ENCODE results near the gene MBOAT7.

MBOAT7 gene

GRCh38 chr19:54136864-54137698, 52.3 kb downstream of the MBOAT7 start:
- DNase-seq (ENCODE audit: low read depth, low spot score), result peak; percentile 100
- no peak for TF ChIP-seq CTCF (IDR thresholded peaks at IDR 0.05; ENCODE audit: insufficient read depth, low read length, missing control alignments)
- POLR2A ChIA-PET, result interaction anchor here (0.8 to 2.2 kb wide), 12 partner anchors 11 to 336 kb away, joined by 3 to 21 read pairs (median 5); partner anchors contain the start of genes CDC42EP5, LENG1, MBOAT7 and MYADM
- CTCF ChIA-PET, result interaction anchor here (0.7 to 1.6 kb wide), 6 partner anchors 13 to 97 kb away, joined by 3 to 4 read pairs (median 3); partner anchors contain the start of gene LENG1
- H3K4me3 ChIP-seq (ENCODE audit: low read depth, low read length), result peak overlapping the region; percentile 78

GRCh38 chr19:54136086-54136863, 53.1 kb downstream of the MBOAT7 start:
- TF ChIP-seq CTCF (IDR thresholded peaks at IDR 0.05; ENCODE audit: insufficient read depth, low read length, missing control alignments), result no peak
- H3K4me3 ChIP-seq (ENCODE audit: low read depth, low read length), result peak overlapping the region; percentile 62
- CTCF ChIA-PET, result interaction anchor here (0.7 to 1.6 kb wide), 6 partner anchors 14 to 98 kb away, joined by 3 to 4 read pairs (median 3); partner anchors contain the start of gene LENG1
- no peak for DNase-seq (ENCODE audit: low read depth, low spot score)
- POLR2A ChIA-PET, result interaction anchor here (0.8 to 2.2 kb wide), 8 partner anchors 12 to 55 kb away, joined by 3 to 21 read pairs (median 7); partner anchors contain the start of genes LENG1, PRPF31, TFPT and TSEN34

- ChIA-PET CTCF (no interaction called here), POLR2A (no interaction called here)
- no peak overlapping the region for H3K4me3 ChIP-seq (ENCODE audit: low read depth, low read length)
- no peak for TF ChIP-seq CTCF (IDR thresholded peaks at IDR 0.05; ENCODE audit: insufficient read depth, low read length, missing control alignments)
- DNase-seq (ENCODE audit: low read depth, low spot score), result no peak
Measured at GRCh38 chr19:54133957-54134590, 55.3 kb downstream of the MBOAT7 start.

GRCh38 chr19:54133312-54133956, 55.9 kb downstream of the MBOAT7 start:
- H3K4me3 ChIP-seq (ENCODE audit: low read depth, low read length), result peak overlapping the region; percentile 15; the same call in 1 of the 2 replicates
- POLR2A ChIA-PET, result no interaction called here
- no peak for TF ChIP-seq CTCF (IDR thresholded peaks at IDR 0.05; ENCODE audit: insufficient read depth, low read length, missing control alignments)
- DNase-seq (ENCODE audit: low read depth, low spot score), result peak; percentile 34
- CTCF ChIA-PET, result no interaction called here

- H3K4me3 ChIP-seq (ENCODE audit: low read depth, low read length), result no peak overlapping the region
- DNase-seq (ENCODE audit: low read depth, low spot score), result no peak
- TF ChIP-seq CTCF (IDR thresholded peaks at IDR 0.05; ENCODE audit: insufficient read depth, low read length, missing control alignments), result no peak
- POLR2A ChIA-PET, result no interaction called here
- CTCF ChIA-PET, result no interaction called here
Measured at GRCh38 chr19:54129617-54129996, 59.8 kb downstream of the MBOAT7 start.
